HUES6 (cell line): ENCODE measurements around the gene SPINDOC.

Experiments used
- H3K27ac ChIP-seq: 2 replicates; pipeline ENCODE4 v1.7.0; 2013; ENCODE audit warnings: low read depth, mild to moderate bottlenecking, low read length, inconsistent platforms
- H3K27me3 ChIP-seq: 2 replicates; pipeline ENCODE4 v1.6.1; 2013; ENCODE audit warnings: low read length; ENCODE audit not compliant: control insufficient read depth, insufficient read depth
- H3K36me3 ChIP-seq: 2 replicates; pipeline ENCODE4 v1.6.1; 2013; ENCODE audit warnings: low read length; ENCODE audit not compliant: control insufficient read depth, insufficient read depth
- H3K4me1 ChIP-seq: 2 replicates; pipeline ENCODE4 v1.6.1; 2013; ENCODE audit warnings: low read length; ENCODE audit not compliant: control insufficient read depth, insufficient read depth
- H3K4me3 ChIP-seq: 2 replicates; pipeline ENCODE4 v1.5.1; 2013; ENCODE audit warnings: low read depth, low read length
- H3K9ac ChIP-seq: one replicate; pipeline ENCODE4 v1.6.1; 2013; ENCODE audit warnings: mild to moderate bottlenecking, low read length
- H3K9me3 ChIP-seq: 2 replicates; pipeline ENCODE4 v1.6.1; 2013; ENCODE audit warnings: low read depth, low read length; ENCODE audit not compliant: control insufficient read depth, insufficient read depth

The SPINDOC gene

GRCh38 chr11:63872800-63873197 is 59.5 kb downstream of the SPINDOC start:
- Histone ChIP-seq H3K9me3 (no peaks in the 10 kb centered on the region), H3K4me3 (no peak overlapping the region), H3K27me3 (no peaks in the 10 kb centered on the region), H3K4me1 (peaks cover 33% of the 10 kb centered on the region), H3K9ac (no peak overlapping the region), H3K36me3 (peaks cover 4% of the 10 kb centered on the region), H3K27ac (no peak overlapping the region)

GRCh38 chr11:63873311-63873710 is 60.1 kb downstream of the SPINDOC start:
- Histone ChIP-seq H3K4me1 (peaks cover 34% of the 10 kb centered on the region), H3K36me3 (peaks cover 4% of the 10 kb centered on the region), H3K27ac (no peak overlapping the region), H3K4me3 (no peak overlapping the region), H3K27me3 (no peaks in the 10 kb centered on the region), H3K9me3 (no peaks in the 10 kb centered on the region), H3K9ac (no peak overlapping the region)

- no peak overlapping the region for H3K4me3 ChIP-seq
- peaks cover 4% of the 10 kb centered on the region for H3K36me3 ChIP-seq
- H3K9ac ChIP-seq, result no peak overlapping the region
- H3K27me3 ChIP-seq, result no peaks in the 10 kb centered on the region
- peaks cover 28% of the 10 kb centered on the region for H3K4me1 ChIP-seq
- H3K27ac ChIP-seq, result no peak overlapping the region
- H3K9me3 ChIP-seq, result no peaks in the 10 kb centered on the region
Observed at GRCh38 chr11:63874511-63874910, 61.3 kb downstream of the SPINDOC start.

- Histone ChIP-seq H3K36me3 (peaks cover 4% of the 10 kb centered on the region), H3K9ac (no peak overlapping the region), H3K4me1 (peaks cover 33% of the 10 kb centered on the region), H3K4me3 (no peak overlapping the region), H3K9me3 (no peaks in the 10 kb centered on the region), H3K27me3 (no peaks in the 10 kb centered on the region), H3K27ac (no peak overlapping the region)
Observed at GRCh38 chr11:63875506-63876065, 62.3 kb downstream of the SPINDOC start.

- H3K4me1 ChIP-seq, result peaks cover 32% of the 10 kb centered on the region
- H3K27ac ChIP-seq, result no peak overlapping the region
- H3K36me3 ChIP-seq, result peaks cover 4% of the 10 kb centered on the region
- H3K9me3 ChIP-seq, result no peaks in the 10 kb centered on the region
- H3K9ac ChIP-seq, result no peak overlapping the region
- no peaks in the 10 kb centered on the region for H3K27me3 ChIP-seq
- H3K4me3 ChIP-seq, result no peak overlapping the region
Observed at GRCh38 chr11:63876616-63877015, 63.4 kb downstream of the SPINDOC start.
